ENCODE results near the gene DYNLT2B. TPM values are rescaled to one million over a fixed set of nuclear protein-coding genes. Genes with fewer than 3 reads are reported as not detected.

DYNLT2B gene
- total RNA-seq, 2 donors from 2014 or later: 10.1 to 12.7 TPM

DNA sequence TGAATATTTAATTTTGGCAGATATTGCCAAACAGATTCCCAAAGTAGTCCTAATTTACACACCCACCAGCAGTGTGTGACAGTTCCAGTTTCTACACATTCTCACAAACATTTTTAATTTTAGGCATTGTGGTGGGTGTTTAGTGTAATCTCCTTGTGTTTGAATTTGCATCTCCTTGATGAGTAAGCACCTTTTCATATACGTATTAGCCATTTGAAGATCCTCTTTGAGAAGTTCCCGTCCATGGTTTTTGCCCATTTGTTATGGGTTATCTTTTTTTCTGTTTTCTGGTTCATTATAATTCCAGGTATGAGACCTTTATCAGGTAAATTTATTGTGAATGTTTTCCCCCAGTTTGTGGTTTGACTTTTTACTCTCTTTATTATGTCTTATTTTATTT is 22.4 kb upstream of the DYNLT2B start:
- no peaks in the 10 kb centered on the region for H3K9me3 Mint-ChIP-seq
- DNase-seq (ENCODE audit: low spot score) (no peak), ATAC-seq (no peak)
- peaks cover 0 to 3% of the 10 kb centered on the region in 2 donors for H3K4me1 Mint-ChIP-seq (ENCODE audit: low read depth in 2 of 2)
- no peak overlapping the region for H3K4me3 Mint-ChIP-seq
- H3K27me3 Mint-ChIP-seq: no peaks in the 10 kb centered on the region
- H3K27ac Mint-ChIP-seq: no peak overlapping the region
- no peaks in the 10 kb centered on the region for H3K36me3 Mint-ChIP-seq

DNA sequence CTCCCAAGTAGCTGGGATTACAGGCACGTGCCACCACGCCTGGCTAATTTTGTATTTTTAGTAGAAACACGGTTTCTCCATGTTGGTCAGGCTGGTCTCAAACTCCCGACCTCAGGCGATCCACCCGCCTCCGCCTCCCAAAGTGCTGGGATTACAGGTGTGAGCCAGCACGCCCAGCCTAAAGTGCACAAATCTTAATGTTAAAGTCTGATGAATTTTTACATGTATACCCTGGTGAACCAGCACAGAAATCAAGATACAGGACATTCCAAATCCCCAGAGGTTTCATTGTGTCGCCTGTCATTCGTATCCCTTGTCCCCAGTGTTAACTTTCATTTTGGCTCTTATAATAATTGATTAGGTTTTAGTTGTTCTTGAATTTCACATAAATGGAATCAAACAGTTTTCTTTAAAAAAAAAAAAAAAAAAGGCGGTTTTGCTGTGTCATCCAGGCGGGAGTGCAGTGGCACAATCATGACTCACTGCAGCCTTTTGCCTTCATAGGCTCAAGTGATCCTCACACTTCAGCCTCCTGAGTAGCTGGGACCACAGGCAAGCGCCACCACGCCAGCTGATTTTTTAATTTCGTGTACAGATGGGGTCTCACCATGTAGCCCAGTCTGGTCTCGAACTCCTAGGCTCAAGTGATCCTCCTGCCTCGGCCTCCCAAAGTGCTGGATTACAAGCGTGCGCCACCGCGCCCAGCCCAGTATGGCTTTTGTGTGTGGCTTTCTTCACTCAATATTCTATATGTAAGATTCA is 21.6 kb upstream of the DYNLT2B start:
- DNase-seq (ENCODE audit: low spot score) (no peak), ATAC-seq (peak in 1 of 2 donors; percentile 73)
- H3K36me3 Mint-ChIP-seq: no peaks in the 10 kb centered on the region
- no peaks in the 10 kb centered on the region for H3K27me3 Mint-ChIP-seq
- H3K27ac Mint-ChIP-seq: no peak overlapping the region
- H3K4me3 Mint-ChIP-seq: no peak overlapping the region
- H3K4me1 Mint-ChIP-seq (ENCODE audit: low read depth in 2 of 2): peaks cover 0 to 3% of the 10 kb centered on the region in 2 donors
- no peaks in the 10 kb centered on the region for H3K9me3 Mint-ChIP-seq

DNA sequence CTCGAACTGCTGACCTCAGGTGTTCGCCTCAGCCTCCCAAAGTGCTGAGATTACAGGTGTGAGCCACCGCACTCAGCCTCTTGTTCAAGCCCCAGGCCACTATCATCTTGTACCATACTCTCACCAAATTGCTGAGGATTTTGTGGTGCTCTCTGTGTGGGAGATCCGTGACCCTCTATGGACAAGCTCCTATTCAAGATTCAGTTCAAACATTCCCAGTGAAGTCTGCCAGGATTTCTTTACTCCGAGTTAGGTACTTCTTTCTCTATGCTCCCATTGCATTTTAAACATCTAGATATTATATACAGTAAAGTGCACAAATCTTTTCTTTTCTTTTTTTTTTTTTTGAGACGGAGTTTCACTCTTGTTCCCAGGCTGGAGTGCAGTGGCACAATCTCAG is 21.0 kb upstream of the DYNLT2B start:
- H3K4me3 Mint-ChIP-seq: peak overlapping the region; percentile 48
- peak overlapping the region; percentile 11 to 13 for H3K27ac Mint-ChIP-seq
- peaks cover 0 to 3% of the 10 kb centered on the region in 2 donors for H3K4me1 Mint-ChIP-seq (ENCODE audit: low read depth in 2 of 2)
- H3K9me3 Mint-ChIP-seq: no peaks in the 10 kb centered on the region
- H3K36me3 Mint-ChIP-seq: no peaks in the 10 kb centered on the region
- H3K27me3 Mint-ChIP-seq: no peaks in the 10 kb centered on the region
- ATAC-seq (no peak), DNase-seq (ENCODE audit: low spot score) (no peak)

DNA sequence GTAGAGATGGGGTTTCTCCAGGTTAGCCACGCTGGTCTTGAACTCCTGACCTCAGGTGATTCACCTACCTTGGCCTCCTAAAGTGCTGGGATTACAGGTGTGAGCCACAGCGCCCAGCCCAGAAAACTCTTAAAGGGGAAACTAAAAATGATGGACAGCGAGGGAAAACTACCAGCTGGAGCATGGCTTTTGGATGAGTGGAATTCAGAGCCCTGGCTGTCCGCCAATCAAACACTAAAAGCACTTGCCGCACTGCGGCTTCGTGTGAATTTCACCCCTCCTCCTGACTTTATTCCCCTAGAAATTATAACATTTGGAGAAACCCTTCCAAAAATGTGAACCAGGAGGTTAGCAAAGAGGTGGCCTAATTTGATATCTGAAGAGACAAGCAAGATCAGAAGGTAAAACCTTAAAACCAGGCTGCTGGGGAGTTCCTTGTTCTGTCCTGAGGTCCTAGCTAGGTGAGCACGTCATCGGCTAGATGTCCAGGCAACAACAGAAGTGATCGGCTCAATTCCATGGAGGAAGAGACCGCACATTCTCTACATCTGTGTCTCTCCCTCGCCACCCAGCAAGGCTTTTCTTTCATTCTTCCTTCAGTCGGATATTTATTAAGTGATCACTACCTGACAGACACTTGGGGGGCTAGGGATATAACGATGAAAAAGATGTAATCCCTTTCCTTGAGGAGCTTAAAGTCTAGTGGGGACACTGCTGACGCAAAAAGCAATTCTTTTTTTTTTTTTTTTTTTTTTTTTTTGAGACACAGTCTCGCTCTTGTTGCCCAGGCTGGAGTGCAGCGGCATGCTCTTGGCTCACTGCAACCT is 18.5 kb upstream of the DYNLT2B start:
- ATAC-seq (no peak), DNase-seq (ENCODE audit: low spot score) (no peak)
- peaks cover 0 to 3% of the 10 kb centered on the region in 2 donors for H3K4me1 Mint-ChIP-seq (ENCODE audit: low read depth in 2 of 2)
- no peaks in the 10 kb centered on the region for H3K27me3 Mint-ChIP-seq
- no peaks in the 10 kb centered on the region for H3K9me3 Mint-ChIP-seq
- no peak overlapping the region for H3K27ac Mint-ChIP-seq
- H3K36me3 Mint-ChIP-seq: no peaks in the 10 kb centered on the region
- no peak overlapping the region for H3K4me3 Mint-ChIP-seq

DNA sequence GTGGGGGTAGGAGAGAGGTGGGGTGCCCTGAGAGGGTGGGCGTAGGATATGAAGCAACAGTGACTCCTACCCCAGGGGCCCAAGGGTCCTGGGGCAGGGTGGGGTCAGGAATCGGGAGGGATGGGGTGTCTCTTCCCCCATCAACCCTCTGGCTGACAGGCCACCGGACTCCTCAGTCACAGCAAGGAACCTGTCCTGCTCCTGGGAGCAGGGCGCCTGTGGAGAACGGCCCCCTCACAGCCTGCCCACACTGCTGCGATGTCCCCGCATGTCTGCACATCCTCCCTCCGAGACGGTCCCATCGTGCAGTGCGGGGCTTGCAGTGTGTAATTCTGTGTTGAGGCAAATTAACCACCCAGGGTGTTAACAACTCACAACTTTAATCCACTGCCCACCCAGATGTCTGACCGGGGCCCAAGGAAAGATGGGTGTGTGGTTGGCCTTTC is 17.5 kb upstream of the DYNLT2B start:
- Mint-ChIP-seq H3K4me1 (ENCODE audit: low read depth in 2 of 2) (peaks cover 0 to 3% of the 10 kb centered on the region in 2 donors), H3K4me3 (peak overlapping the region; percentile 15)
- no peak for DNase-seq (ENCODE audit: low spot score)

DNA sequence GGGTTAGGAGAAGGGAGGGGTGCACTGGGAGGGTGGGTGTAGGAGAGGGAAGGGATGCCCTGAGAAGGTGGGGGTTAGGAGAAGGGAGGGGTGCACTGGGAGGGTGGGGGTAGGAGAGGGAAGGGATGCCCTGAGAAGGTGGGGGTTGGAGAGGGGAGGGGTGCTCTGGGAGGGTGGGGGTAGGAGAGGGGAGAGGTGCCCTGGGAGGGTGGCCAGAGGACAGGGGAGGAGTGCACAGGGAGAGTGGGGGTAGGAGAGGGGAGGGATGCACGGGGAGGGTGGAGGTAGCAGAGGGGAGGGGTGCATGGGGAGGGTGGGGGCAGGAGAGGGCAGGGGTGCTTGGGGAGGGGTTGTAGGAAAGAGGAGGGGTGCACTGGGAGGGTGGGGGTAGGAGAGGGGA is 16.9 kb upstream of the DYNLT2B start:
- DNase-seq (ENCODE audit: low spot score): no peak
- H3K36me3 Mint-ChIP-seq: no peaks in the 10 kb centered on the region
- H3K27ac Mint-ChIP-seq: no peak overlapping the region
- no peaks in the 10 kb centered on the region for H3K9me3 Mint-ChIP-seq
- H3K4me1 Mint-ChIP-seq (ENCODE audit: low read depth in 2 of 2): peaks cover 0 to 3% of the 10 kb centered on the region in 2 donors
- no peak for ATAC-seq
- no peaks in the 10 kb centered on the region for H3K27me3 Mint-ChIP-seq
- H3K4me3 Mint-ChIP-seq: no peak overlapping the region

More for the DNA sequence above, 17.5 kb upstream of the DYNLT2B start:
- Mint-ChIP-seq H3K9me3 (no peaks in the 10 kb centered on the region), H3K27me3 (no peaks in the 10 kb centered on the region), H3K27ac (no peak overlapping the region), H3K36me3 (no peaks in the 10 kb centered on the region)
- ATAC-seq: peak in 1 of 2 donors; percentile 4

DNA sequence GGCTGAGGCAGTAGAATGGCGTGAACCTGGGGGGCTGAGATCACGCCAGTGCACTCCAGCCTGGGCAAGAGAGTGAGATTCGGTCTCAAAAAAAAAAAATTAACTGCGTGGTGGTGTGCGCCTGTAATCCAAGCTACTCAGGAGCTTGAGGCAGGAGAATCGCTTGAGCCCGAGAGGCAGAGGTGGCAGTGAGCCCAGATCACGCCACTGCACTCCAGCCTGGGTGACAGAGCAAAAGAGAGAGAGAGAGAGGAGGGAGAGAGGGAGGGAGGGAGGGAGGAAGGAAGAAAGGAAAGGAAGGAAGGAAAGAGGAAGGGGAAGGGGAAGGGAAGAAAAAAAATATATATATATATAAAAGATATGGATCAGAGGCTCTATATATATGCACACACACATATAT is 14.1 kb upstream of the DYNLT2B start:
- Mint-ChIP-seq H3K27me3 (no peaks in the 10 kb centered on the region), H3K36me3 (no peaks in the 10 kb centered on the region), H3K4me3 (no peak overlapping the region), H3K9me3 (no peaks in the 10 kb centered on the region), H3K4me1 (ENCODE audit: low read depth in 2 of 2) (no peaks in the 10 kb centered on the region), H3K27ac (no peak overlapping the region)
- DNase-seq (ENCODE audit: low spot score): no peak
- ATAC-seq: no peak

DNA sequence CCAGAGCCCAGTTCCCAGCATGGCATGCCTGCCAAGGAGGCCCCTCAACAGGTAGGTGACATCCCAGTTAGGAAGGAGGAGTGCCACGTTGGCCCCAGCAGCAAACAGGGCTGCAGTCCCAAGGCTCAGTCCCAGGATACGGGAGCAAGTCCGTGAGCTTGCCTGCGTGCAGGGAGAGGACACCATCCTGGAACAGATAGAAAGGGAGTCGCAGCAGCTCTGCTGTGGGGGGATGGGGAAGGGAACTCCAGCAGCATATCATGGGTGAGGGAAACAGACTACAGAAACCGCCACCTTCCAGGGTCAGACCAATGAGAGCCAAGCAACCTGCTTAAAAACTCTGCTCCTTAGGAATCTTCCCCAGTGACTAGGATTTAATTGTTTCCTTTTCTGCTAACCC is 9.4 kb upstream of the DYNLT2B start:
- Mint-ChIP-seq H3K4me1 (ENCODE audit: low read depth in 2 of 2) (peaks cover 0 to 4% of the 10 kb centered on the region in 2 donors), H3K36me3 (no peaks in the 10 kb centered on the region), H3K9me3 (no peaks in the 10 kb centered on the region), H3K27me3 (no peaks in the 10 kb centered on the region), H3K27ac (peak overlapping the region in 1 of 2 donors; percentile 25), H3K4me3 (no peak overlapping the region)
- ATAC-seq: peak in 1 of 2 donors; percentile 24
- DNase-seq (ENCODE audit: low spot score): no peak

DNA sequence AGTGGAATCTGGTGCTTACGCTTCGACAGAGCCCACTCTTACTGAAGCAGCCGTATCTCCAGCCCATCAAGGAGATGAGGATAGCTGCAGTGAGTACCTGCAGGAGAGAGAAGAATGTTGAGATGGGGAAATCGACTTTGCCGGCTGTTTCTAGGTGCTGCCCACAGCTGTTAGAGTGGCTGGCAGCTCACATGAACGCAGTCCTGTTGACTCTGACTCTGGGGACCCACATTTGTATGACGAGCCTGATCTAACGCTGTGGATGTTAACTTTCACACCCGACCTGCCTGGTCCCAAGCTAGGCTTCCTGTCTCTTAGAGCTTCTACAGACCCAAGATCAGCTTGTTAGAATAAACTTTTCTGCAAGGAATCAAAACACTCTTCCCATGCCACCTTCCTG is 8.9 kb upstream of the DYNLT2B start:
- Mint-ChIP-seq H3K36me3 (no peaks in the 10 kb centered on the region), H3K4me3 (no peak overlapping the region), H3K9me3 (no peaks in the 10 kb centered on the region), H3K27ac (peak overlapping the region in 1 of 2 donors; percentile 25), H3K4me1 (ENCODE audit: low read depth in 2 of 2) (peaks cover 0 to 4% of the 10 kb centered on the region in 2 donors), H3K27me3 (no peaks in the 10 kb centered on the region)
- DNase-seq (ENCODE audit: low spot score): no peak
- peak; percentile 40 to 56 for ATAC-seq

DNA sequence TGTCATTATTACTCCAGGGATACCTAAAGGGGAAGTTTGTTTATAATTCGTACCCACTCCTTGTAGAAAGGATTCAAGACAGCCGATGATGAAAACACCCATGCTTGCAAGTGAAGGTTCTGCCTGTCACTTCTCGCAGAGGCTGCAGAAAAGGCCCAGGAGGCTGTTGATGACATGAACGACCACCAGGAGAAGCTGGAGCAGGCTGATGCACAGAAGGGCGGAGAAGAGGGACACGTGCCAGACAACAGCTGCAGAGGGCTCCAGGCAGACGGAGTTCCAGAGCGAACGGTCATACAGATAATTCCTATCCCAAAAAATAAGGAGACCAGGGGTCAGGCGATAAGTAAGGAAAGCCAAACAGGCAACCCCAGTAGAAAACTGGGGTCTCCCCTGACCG is 5.7 kb upstream of the DYNLT2B start:
- Mint-ChIP-seq H3K4me3 (no peak overlapping the region), H3K9me3 (no peaks in the 10 kb centered on the region), H3K27me3 (no peaks in the 10 kb centered on the region), H3K4me1 (ENCODE audit: low read depth in 2 of 2) (peaks cover 0 to 10% of the 10 kb centered on the region in 2 donors), H3K27ac (no peak overlapping the region), H3K36me3 (no peaks in the 10 kb centered on the region)
- ATAC-seq (no peak), DNase-seq (ENCODE audit: low spot score) (no peak)

DNA sequence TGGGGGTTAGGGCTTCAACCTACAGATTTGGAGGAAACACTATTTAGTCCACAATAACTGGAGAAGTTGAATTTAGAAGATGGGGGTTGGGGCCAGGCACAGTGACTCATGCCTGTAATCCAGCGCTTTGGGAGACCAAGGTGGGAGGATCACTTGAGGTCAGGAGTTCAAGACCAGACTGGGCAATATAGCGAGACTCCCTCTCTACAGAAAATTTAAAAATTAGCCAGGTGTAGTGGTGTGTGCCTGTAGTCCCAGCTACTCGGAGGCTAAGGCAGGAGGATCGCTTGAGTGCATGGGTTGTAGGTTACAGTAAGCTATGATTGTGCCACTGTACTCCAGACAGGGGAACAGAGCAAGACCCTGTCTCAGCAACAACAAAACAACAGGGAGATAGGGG is 5.0 kb upstream of the DYNLT2B start:
- peaks cover 0 to 10% of the 10 kb centered on the region in 2 donors for H3K4me1 Mint-ChIP-seq (ENCODE audit: low read depth in 2 of 2)
- H3K4me3 Mint-ChIP-seq: no peak overlapping the region
- no peak for DNase-seq (ENCODE audit: low spot score)
- H3K27ac Mint-ChIP-seq: no peak overlapping the region
- no peaks in the 10 kb centered on the region for H3K27me3 Mint-ChIP-seq
- no peak for ATAC-seq
- H3K36me3 Mint-ChIP-seq: no peaks in the 10 kb centered on the region
- no peaks in the 10 kb centered on the region for H3K9me3 Mint-ChIP-seq

DNA sequence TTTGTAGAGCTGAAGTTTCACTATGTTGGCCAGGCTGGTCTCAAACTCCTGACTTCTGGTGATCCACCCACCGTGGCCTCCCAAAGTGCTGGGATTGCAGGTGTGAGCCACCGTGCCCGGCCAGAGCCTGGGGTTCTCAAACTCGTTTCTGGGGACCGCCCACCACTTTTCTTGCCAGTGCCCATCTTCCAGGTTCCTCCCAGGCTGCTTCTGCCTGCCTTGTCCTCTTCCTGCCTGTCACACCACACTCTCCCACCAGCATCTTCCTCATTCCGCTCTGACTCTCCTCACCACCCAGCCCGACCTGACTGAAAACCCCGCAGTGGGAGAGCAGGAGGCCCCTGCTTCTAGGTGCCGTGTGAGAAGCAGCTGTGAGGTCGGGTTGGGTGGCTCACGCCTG is 3.1 kb upstream of the DYNLT2B start:
- peaks cover 8 to 12% of the 10 kb centered on the region in 2 donors for H3K4me1 Mint-ChIP-seq (ENCODE audit: low read depth in 2 of 2)
- H3K9me3 Mint-ChIP-seq: no peaks in the 10 kb centered on the region
- no peak overlapping the region for H3K4me3 Mint-ChIP-seq
- H3K27me3 Mint-ChIP-seq: no peaks in the 10 kb centered on the region
- H3K27ac Mint-ChIP-seq: no peak overlapping the region
- ATAC-seq: no peak
- H3K36me3 Mint-ChIP-seq: no peaks in the 10 kb centered on the region
- no peak for DNase-seq (ENCODE audit: low spot score)

DNA sequence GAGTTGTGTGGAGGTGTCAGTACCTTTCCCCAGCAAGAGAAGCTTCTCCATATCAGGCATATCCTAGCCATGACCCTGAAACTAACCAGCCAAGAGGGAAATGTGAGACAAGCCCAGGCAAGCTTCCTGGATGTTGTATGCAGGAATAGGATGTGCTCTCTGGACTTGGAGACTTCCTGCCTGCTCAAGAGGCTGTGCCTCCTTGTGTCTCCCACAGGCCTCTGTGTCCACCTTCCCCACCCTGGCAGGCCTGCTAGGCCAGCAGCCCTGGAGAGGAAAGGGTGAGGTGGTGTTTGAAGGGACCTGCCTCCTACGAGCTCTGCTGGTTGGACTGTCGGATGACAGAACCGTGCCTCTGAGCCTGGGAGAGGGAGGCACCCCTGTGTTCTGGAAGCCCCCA is 2.1 kb upstream of the DYNLT2B start:
- peak overlapping the region in 1 of 2 donors; percentile 51 for H3K27ac Mint-ChIP-seq
- peaks cover 8 to 12% of the 10 kb centered on the region in 2 donors for H3K4me1 Mint-ChIP-seq (ENCODE audit: low read depth in 2 of 2)
- no peaks in the 10 kb centered on the region for H3K9me3 Mint-ChIP-seq
- no peak for ATAC-seq
- H3K4me3 Mint-ChIP-seq: no peak overlapping the region
- no peak for DNase-seq (ENCODE audit: low spot score)
- no peaks in the 10 kb centered on the region for H3K36me3 Mint-ChIP-seq
- H3K27me3 Mint-ChIP-seq: no peaks in the 10 kb centered on the region
